Breast epithelium (tissue), 3 donors: ENCODE data around the gene CWC25.

Experiments
- CTCF ChIP-seq, 3 donors: fragments of 450-650 bp; IDR thresholded peaks; one replicate each; pipeline ENCODE4 v1.5.1; 2016 to 2017; ENCODE audit warnings: antibody characterized with exemption in 3 of 3, mild to moderate bottlenecking in 3 of 3, moderate library complexity in 3 of 3
- POLR2A ChIP-seq: fragments of 450-650 bp; IDR thresholded peaks from one replicate; pipeline ENCODE4 v1.6.1; 2016; ENCODE audit warnings: antibody characterized with exemption, mild to moderate bottlenecking, moderate library complexity
- POLR2AphosphoS5 ChIP-seq, 3 donors: sonication (generic); formaldehyde crosslinking; IDR thresholded peaks; one replicate each; pipeline ENCODE4 v1.6.1; 2017; ENCODE audit warnings: antibody characterized with exemption in 3 of 3

DNA sequence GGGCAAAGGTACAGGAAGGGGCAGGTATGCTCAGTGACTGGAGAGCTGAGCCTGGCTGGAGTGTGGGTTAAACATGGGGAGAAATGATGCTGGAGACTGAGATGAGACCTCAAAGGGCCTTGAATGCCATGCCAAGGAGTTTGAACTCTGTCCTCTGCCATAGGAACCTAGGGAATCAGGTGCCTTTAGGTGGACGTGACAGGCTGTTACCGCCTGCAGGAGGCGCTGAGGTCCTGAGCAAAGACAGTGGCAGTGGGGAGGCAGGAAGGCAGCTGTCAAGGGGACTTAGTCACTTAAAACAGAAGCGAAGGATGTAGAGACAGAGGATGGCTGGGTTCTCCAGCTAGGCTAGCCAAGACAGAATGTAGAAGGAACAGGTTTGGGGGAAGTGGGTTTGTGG is 63.5 kb downstream of the CWC25 start:
- no peak for TF ChIP-seq POLR2A
- TF ChIP-seq CTCF (IDR thresholded peaks at IDR 0.05): no peak
- TF ChIP-seq POLR2AphosphoS5 (IDR thresholded peaks at IDR 0.05): no peak
